Kidney capillary endothelial cell (primary cell): Measurements from ENCODE around the gene ACP3.
A peak's percentile ranks its signal among the peaks of the same experiment; 100 is the strongest.
"Not testable (repeated sequence)": the region's sequence is repeated elsewhere in the genome, so short reads cannot be mapped to it uniquely, and the experiment has no call there.

Source experiments
- DNase-seq: peaks from one replicate; pipeline ENCODE4 v3.0.0-alpha.2; 2018; ENCODE audit warnings: low spot score

Gene ACP3

GRCh38 chr3:132362329-132362728, 45.1 kb downstream of the ACP3 start:
- no peak for DNase-seq

GRCh38 chr3:132368515-132368914, 51.3 kb downstream of the ACP3 start:
- DNase-seq: no peak

GRCh38 chr3:132368962-132369361, 51.8 kb downstream of the ACP3 start:
- DNase-seq: no peak

- not testable (repeated sequence) for DNase-seq
Observed at GRCh38 chr3:132376945-132377354, 59.7 kb downstream of the ACP3 start.

- no peak for DNase-seq
Observed at GRCh38 chr3:132378048-132378762, 61.0 kb downstream of the ACP3 start.

GRCh38 chr3:132378846-132379245, 61.6 kb downstream of the ACP3 start:
- no peak for DNase-seq

DNA sequence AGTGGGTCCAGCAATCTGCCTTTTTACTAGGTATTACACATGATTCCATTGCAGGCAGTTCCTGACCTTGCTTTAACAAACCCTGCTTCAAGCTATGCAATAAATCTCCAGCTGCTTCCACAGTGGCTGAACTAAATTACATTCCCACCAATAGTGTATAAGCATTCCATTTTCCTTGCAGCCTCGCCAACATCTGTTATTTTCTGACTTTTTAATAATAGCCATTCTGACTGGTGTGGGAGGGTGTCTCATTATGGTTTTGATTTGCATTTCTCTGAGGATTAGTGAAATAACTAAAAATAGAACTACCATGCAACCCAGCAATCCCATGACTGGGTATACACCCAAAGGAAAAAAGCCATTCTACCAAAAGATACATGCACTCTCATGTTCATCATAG, 63.7 kb downstream of the ACP3 start:
- no peak for DNase-seq

- DNase-seq: no peak
Observed at GRCh38 chr3:132381348-132381944, 64.2 kb downstream of the ACP3 start.

- DNase-seq: no peak
Observed at GRCh38 chr3:132382267-132382666, 65.1 kb downstream of the ACP3 start.

DNA sequence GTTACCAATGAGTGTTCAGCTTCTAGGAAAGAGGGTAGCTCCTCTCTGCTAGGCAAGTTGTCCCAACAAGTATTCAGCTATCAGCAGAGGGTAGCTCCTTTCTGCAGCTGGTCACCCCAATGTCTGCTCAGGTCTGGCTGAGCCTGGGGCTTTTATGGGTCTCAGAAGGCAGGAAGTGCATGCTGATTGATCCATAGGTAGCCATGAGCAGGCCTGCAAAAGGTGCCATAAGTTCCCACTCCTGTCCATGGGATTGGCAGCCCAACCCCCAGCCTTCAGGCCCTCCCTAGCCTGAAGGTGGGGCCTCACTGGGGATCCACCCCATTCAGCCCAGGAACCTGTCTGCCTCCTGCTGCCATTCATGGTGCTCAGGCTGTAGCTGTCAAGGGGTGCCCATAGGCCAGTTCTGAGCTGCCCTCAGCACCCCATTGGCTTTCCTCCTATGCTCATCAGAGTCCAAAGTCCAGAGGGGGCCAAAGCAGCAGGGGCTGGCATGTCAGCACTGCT, 65.5 kb downstream of the ACP3 start:
- no peak for DNase-seq

- DNase-seq: no peak
Observed at GRCh38 chr3:132386259-132386658, 69.1 kb downstream of the ACP3 start.

- not testable (repeated sequence) for DNase-seq
Observed at GRCh38 chr3:132392675-132393074, 75.5 kb downstream of the ACP3 start.

DNA sequence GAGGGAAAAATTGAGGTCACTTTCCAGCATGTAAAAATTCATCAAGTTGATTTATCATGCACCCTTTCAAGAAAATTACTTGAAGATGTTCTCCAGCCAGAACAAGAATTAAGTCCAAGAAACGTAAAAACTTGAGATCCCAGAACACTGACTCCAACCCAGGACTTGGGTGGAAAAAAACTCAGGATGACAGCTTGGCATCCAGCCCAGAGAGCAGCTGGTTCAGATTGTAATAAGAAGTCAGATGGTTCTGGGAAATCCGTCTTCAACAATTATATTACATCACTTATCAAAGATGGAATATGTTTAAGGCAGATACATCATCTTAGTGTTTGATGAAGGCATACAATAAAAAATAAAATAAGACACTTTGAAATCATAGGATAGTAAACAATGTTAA, 77.1 kb downstream of the ACP3 start:
- no peak for DNase-seq

DNA sequence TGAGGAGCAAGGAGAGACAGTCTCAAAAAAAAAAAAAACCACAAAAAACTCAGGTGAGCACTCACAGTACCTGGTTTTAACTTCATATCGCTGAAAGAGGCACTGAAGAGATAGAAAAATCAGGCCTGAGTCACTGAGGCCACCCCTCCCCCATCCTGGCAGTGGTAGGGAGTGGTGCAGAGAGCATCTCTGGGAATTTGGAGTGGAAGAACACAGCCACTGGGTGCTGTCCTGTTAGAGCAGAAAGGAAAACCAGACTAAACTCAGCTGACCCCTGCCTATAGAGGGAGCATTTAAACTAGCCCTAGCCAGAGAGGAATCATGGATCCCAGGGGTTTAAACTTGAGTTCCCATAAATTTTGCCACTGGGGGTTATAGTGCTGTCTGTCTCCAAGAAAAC, 77.9 kb downstream of the ACP3 start:
- no peak for DNase-seq

DNA sequence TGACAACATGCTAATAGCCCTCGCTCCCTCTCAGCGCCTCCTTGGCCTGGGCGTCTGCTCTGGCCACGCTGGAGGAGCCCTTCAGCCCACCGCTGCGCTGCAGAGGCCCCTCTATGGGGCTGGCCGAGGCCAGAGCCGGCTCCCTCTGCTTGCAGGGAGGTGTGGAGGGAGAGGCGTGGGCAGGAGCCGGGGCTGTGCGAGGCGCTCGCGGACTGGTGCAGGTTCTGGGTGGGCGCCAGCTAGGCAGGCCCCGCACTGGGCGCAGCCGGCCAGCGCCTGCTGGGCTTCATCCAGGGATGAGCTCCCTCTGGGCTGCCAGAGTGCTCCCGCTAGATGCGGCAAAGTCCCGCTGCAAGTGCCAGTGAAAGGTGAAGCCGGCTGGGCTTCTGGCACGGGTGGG, 79.0 kb downstream of the ACP3 start:
- no peak for DNase-seq

GRCh38 chr3:132396776-132397175, 79.6 kb downstream of the ACP3 start:
- not testable (repeated sequence) for DNase-seq

- peak; percentile 60 for DNase-seq
Observed at GRCh38 chr3:132399054-132399929, 82.1 kb downstream of the ACP3 start.

GRCh38 chr3:132401255-132401654, 84.0 kb downstream of the ACP3 start:
- no peak for DNase-seq

DNA sequence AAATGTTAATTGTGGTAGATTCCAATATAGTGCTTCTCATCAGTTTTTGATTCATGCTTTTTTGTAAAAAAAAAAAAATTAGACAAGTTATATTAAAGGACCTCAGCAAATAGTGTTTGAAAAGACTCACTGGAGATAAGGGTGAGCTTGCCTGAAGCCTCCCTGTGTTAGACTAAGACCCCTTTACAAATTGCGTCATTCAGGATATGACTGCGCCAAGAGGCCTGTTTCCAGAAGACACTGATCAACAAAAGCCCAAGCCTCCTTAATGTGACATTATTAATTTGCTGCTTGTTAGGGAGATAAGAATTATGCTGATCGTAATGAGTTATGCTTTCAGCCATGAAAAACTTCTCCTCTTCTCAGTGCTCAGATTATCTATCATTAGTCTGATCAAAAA, 87.1 kb downstream of the ACP3 start:
- DNase-seq: peak; percentile 26

GRCh38 chr3:132405188-132405587, 88.0 kb downstream of the ACP3 start:
- DNase-seq: no peak

DNA sequence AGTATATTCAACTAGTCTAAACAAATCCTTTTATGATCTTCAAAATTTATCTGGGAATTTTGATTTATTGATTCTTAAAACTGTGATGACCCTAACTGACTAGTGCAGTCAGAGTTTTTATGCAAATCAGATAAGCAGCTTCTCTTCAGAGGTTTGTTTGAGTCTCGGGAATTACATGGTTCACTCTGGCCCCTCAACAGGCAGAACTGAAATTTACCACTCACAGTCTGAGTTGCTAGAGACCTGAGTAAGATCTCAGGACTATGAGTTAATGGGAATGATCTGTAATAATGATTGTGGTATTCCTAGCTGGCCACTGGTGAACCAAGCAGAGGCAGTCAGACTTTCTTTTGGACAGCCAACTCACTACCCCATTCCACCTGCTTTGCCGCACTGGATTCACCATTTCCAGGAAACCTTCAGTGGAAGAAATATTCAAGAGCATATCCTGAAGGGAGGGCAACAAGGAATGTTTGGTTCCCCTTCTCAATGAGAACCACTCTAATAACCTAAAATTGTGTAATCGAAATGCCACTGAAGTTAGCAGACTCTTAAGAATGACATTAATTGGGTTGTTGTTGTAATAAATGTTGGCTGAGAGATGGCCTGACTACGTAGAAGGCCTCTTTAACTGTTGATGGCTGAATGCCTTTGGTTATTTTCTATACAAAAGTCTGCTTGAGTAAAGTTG, 88.5 kb downstream of the ACP3 start:
- no peak for DNase-seq

DNA sequence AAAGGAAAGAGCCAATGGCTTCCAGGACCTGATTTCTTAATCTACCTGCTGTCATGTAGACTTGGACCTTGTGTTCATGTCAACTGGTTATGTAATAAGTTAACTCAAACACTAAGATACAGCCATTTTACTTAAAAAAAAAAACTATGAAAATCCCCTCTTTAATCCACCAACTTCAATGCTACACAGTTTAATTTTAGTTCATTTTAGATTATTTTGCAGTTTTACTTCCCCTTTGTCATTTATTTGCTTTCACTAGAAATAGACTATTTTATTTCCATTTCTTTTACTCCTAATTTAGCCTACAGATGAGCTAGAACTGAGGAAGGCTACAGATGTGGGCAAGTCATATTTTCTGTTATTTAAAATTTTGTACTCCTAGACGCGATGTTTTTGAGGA, 89.4 kb downstream of the ACP3 start:
- DNase-seq: no peak
